Mesenchymal stem cell (in vitro differentiated cells and primary cell): Measurements from ENCODE around the gene ATP9A.

Experiments
- DNase-seq: peaks from one replicate; pipeline ENCODE4 v3.0.0-alpha.2; 2013
- H2AFZ ChIP-seq: one replicate; pipeline ENCODE4 v1.6.1; 2013; ENCODE audit warnings: low read depth, mild to moderate bottlenecking, control low read depth, inconsistent platforms, low read length, moderate library complexity
- H2AK5ac ChIP-seq: 2 replicates; pipeline ENCODE4 v1.6.1; 2013; ENCODE audit warnings: low read length, moderate library complexity, mild to moderate bottlenecking, inconsistent platforms; ENCODE audit not compliant: severe bottlenecking
- H2BK120ac ChIP-seq: one replicate; pipeline ENCODE4 v1.6.1; 2013; ENCODE audit warnings: low read depth, mild to moderate bottlenecking, inconsistent platforms, low read length, moderate library complexity
- H2BK12ac ChIP-seq, 2 experiments: one replicate each; pipeline ENCODE4 v1.6.1; 2013; ENCODE audit warnings: inconsistent platforms in 2 of 2, low read length in 2 of 2, mild to moderate bottlenecking in 2 of 2, moderate library complexity in 2 of 2, control low read depth in 1 of 2
- H2BK15ac ChIP-seq: one replicate; pipeline ENCODE4 v1.6.1; 2013; ENCODE audit warnings: mild to moderate bottlenecking, low read depth, inconsistent platforms; ENCODE audit not compliant: poor library complexity, severe bottlenecking
- H2BK5ac ChIP-seq: 2 replicates; pipeline ENCODE4 v1.6.1; 2013; ENCODE audit warnings: low read depth, mild to moderate bottlenecking, low read length, control low read depth, inconsistent platforms; ENCODE audit not compliant: poor library complexity, severe bottlenecking
- H3K14ac ChIP-seq, 2 experiments: one replicate each; pipeline ENCODE4 v1.6.1; 2013; ENCODE audit warnings: inconsistent platforms in 2 of 2, low read length in 2 of 2, control low read depth in 1 of 2, mild to moderate bottlenecking in 1 of 2, moderate library complexity in 1 of 2
- H3K18ac ChIP-seq, 2 experiments: one replicate each; pipeline ENCODE4 v1.6.1; 2013; ENCODE audit warnings: inconsistent platforms in 2 of 2, low read length in 2 of 2, control low read depth in 1 of 2, low read depth in 1 of 2, mild to moderate bottlenecking in 1 of 2
- H3K23ac ChIP-seq, 2 experiments: one replicate each; pipeline ENCODE4 v1.6.1; 2013; ENCODE audit warnings: inconsistent platforms in 2 of 2, low read length in 2 of 2, mild to moderate bottlenecking in 2 of 2, moderate library complexity in 2 of 2, control low read depth in 1 of 2
- H3K27ac ChIP-seq: 2 replicates; pipeline ENCODE4 v1.5.1; 2013; ENCODE audit warnings: mild to moderate bottlenecking, moderate library complexity, low read length, control low read depth, inconsistent platforms; ENCODE audit not compliant: poor library complexity, severe bottlenecking
- H3K27me3 ChIP-seq, 2 experiments: 2 replicates each; pipeline versions ENCODE4 v1.6.1 to v1.7.0; 2013; ENCODE audit warnings: low read length in 2 of 2, mild to moderate bottlenecking in 2 of 2, moderate library complexity in 2 of 2, control low read depth in 1 of 2, inconsistent platforms in 1 of 2; ENCODE audit not compliant: control insufficient read depth in 1 of 2, insufficient read depth in 1 of 2
- H3K36me3 ChIP-seq, 2 experiments: 2 replicates each; pipeline versions ENCODE4 v1.6.1 to v1.7.0; 2013; ENCODE audit warnings: low read length in 2 of 2, control low read depth in 1 of 2, inconsistent platforms in 1 of 2, low read depth in 1 of 2, mild to moderate bottlenecking in 1 of 2; ENCODE audit not compliant: insufficient read depth in 2 of 2, control insufficient read depth in 1 of 2
- H3K4ac ChIP-seq, 2 experiments: one replicate each; pipeline ENCODE4 v1.6.1; 2013; ENCODE audit warnings: inconsistent platforms in 2 of 2, low read length in 2 of 2, mild to moderate bottlenecking in 2 of 2, moderate library complexity in 2 of 2, control low read depth in 1 of 2, low read depth in 1 of 2
- H3K4me1 ChIP-seq: 2 replicates; pipeline ENCODE4 v1.6.1; 2013; ENCODE audit warnings: low read depth, low read length, control low read depth; ENCODE audit not compliant: control insufficient read depth, insufficient read depth
- H3K4me2 ChIP-seq: 2 replicates; pipeline ENCODE4 v1.6.1; 2013; ENCODE audit warnings: low read length, mild to moderate bottlenecking, inconsistent platforms; ENCODE audit not compliant: poor library complexity, severe bottlenecking
- H3K4me3 ChIP-seq, 2 experiments: 2 replicates each; pipeline versions ENCODE4 v1.5.1 to v1.7.0; 2013; ENCODE audit warnings: low read length in 2 of 2, mild to moderate bottlenecking in 2 of 2, control low read depth in 1 of 2, low read depth in 1 of 2; ENCODE audit not compliant: insufficient read depth in 1 of 2
- H3K79me1 ChIP-seq: replicated peaks from 2 replicates; pipeline ENCODE4 v1.6.1; 2013; ENCODE audit warnings: mild to moderate bottlenecking, control low read depth, low read length, inconsistent platforms; ENCODE audit not compliant: poor library complexity, severe bottlenecking
- H3K9ac ChIP-seq: 2 replicates; pipeline ENCODE4 v1.7.0; 2013; ENCODE audit warnings: mild to moderate bottlenecking, low read length, moderate library complexity
- H3K9me3 ChIP-seq: 2 replicates; pipeline ENCODE4 v1.7.0; 2013; ENCODE audit warnings: mild to moderate bottlenecking, low read length; ENCODE audit not compliant: control insufficient read depth
- H4K8ac ChIP-seq: one replicate; pipeline ENCODE4 v1.6.1; 2013; ENCODE audit warnings: inconsistent platforms, mild to moderate bottlenecking, low read length, moderate library complexity
- H4K91ac ChIP-seq: one replicate; pipeline ENCODE4 v1.6.1; 2013; ENCODE audit warnings: mild to moderate bottlenecking, low read length, inconsistent platforms
- WGBS: methylation state at CpG from one replicate; pipeline ENCODE4 v1.1.7; 2013; ENCODE audit warnings: mixed read lengths; 5-methylcytosine and 5-hydroxymethylcytosine counted together

The ATP9A gene

GRCh38 chr20:51583499-51583898, 184.7 kb downstream of the ATP9A start:
- H3K9me3 ChIP-seq: no peaks in the 10 kb centered on the region
- no peak overlapping the region for H2AK5ac ChIP-seq
- no peak overlapping the region for H2BK12ac ChIP-seq
- no peak overlapping the region for H2BK15ac ChIP-seq
- no peaks in the 10 kb centered on the region for H3K79me1 ChIP-seq
- no peaks in the 10 kb centered on the region for H3K36me3 ChIP-seq
- H3K14ac ChIP-seq: no peak overlapping the region
- no peak overlapping the region for H3K4me2 ChIP-seq
- no peak for DNase-seq
- H2BK5ac ChIP-seq: no peak overlapping the region
- H2AFZ ChIP-seq: no peak overlapping the region
- H4K91ac ChIP-seq: no peak overlapping the region
- H3K27me3 ChIP-seq: no peaks in the 10 kb centered on the region
- H3K18ac ChIP-seq: no peak overlapping the region
- no peak overlapping the region for H3K4me3 ChIP-seq
- H3K23ac ChIP-seq: no peak overlapping the region
- no peak overlapping the region for H4K8ac ChIP-seq
- no peak overlapping the region for H3K9ac ChIP-seq
- H3K4me1 ChIP-seq: peaks cover 10% of the 10 kb centered on the region
- no peak overlapping the region for H3K4ac ChIP-seq
- H3K27ac ChIP-seq: no peak overlapping the region
- H2BK120ac ChIP-seq: no peak overlapping the region
- 96% methylated on average over 14 of the region's 14 CpGs for WGBS

DNA sequence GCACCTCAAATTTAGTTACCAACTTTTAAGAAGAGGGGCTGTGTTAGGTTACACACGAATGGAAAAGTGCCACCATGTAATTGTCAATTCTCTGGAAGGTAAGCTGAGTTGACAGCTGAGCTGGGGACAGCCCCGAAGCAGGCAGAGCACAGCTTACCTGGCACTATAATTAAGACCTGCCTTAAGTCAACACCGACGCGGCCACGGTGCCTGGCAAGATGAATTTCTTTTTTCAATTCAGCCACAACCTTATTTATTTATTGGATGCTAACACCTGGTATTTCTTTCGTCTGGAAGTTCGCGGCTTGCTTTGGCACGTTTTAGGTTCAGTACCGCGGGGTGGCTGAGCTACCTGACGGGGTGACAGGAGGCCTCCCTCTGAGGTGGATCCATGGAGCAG, 185.1 kb downstream of the ATP9A start:
- no peak overlapping the region for H3K18ac ChIP-seq
- no peak overlapping the region for H3K27ac ChIP-seq
- H3K4me1 ChIP-seq: peaks cover 10% of the 10 kb centered on the region
- no peak overlapping the region for H2BK120ac ChIP-seq
- H3K4me2 ChIP-seq: no peak overlapping the region
- H3K9me3 ChIP-seq: no peaks in the 10 kb centered on the region
- H2BK15ac ChIP-seq: peak overlapping the region; percentile 26
- no peak overlapping the region for H3K9ac ChIP-seq
- no peak overlapping the region for H3K4me3 ChIP-seq
- H3K4ac ChIP-seq: no peak overlapping the region
- H3K27me3 ChIP-seq: no peaks in the 10 kb centered on the region
- WGBS: 95% methylated on average over 13 of the region's 13 CpGs
- H3K79me1 ChIP-seq: no peaks in the 10 kb centered on the region
- H3K36me3 ChIP-seq: no peaks in the 10 kb centered on the region
- H2BK12ac ChIP-seq: no peak overlapping the region
- H2BK5ac ChIP-seq: no peak overlapping the region
- H3K23ac ChIP-seq: no peak overlapping the region
- H4K91ac ChIP-seq: no peak overlapping the region
- no peak overlapping the region for H4K8ac ChIP-seq
- no peak overlapping the region for H3K14ac ChIP-seq
- DNase-seq: no peak
- H2AFZ ChIP-seq: no peak overlapping the region
- H2AK5ac ChIP-seq: no peak overlapping the region

DNA sequence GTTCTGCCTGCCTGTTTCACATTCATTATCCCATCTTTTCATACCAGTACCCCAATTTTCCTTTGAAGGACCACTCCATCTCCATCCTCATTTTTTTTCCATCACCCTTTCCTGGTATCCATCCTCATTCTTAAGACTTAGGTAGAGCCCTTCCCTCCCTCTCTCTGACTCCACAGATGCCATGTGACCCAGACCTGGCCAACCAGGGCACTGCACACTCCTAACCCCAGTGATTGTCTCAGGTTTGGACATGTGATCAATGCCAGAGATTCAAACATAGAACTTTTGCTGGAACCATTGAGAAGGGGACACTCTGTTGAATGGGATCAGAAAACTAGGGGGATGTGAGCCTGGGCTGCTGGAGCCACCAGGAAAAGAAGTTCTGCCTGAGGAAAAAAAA, 186.6 kb downstream of the ATP9A start:
- Histone ChIP-seq H2AK5ac (no peak overlapping the region), H3K36me3 (no peaks in the 10 kb centered on the region)

DNA sequence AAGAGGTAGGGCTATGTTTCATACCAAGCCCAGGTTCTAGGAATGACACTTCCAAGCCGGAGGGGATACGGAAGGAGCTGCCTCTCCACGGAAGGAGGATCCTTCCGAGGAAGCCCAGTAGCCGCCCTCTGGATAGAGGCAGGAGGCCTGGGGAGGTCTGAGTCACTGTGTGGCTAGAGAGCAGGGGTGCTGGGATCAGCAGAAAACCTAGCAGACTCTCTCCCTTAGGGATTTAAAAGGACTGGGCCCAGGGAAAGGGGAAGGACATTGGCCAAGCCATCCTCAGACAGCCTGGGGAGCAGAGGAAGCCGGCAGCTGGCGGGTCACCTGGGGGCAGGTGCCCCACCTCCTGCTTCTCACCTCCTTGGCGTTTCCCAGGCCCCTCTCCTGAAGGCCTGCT, 189.1 kb downstream of the ATP9A start:
- no peak overlapping the region for H2AK5ac ChIP-seq
- H3K4me1 ChIP-seq: peaks cover 10% of the 10 kb centered on the region
- H2BK12ac ChIP-seq: no peak overlapping the region
- WGBS: 35% methylated on average over 7 of the region's 8 CpGs
- H2BK5ac ChIP-seq: no peak overlapping the region
- H3K23ac ChIP-seq: no peak overlapping the region
- H2AFZ ChIP-seq: no peak overlapping the region
- H3K4ac ChIP-seq: peak overlapping the region in 1 of 2 experiments; percentile 27
- H3K9me3 ChIP-seq: peaks cover 20% of the 10 kb centered on the region
- no peak overlapping the region for H3K4me3 ChIP-seq
- no peaks in the 10 kb centered on the region for H3K36me3 ChIP-seq
- peak overlapping the region; percentile 41 for H2BK15ac ChIP-seq
- H3K9ac ChIP-seq: no peak overlapping the region
- H2BK120ac ChIP-seq: no peak overlapping the region
- H3K27me3 ChIP-seq: no peaks in the 10 kb centered on the region
- peak overlapping the region; percentile 8 for H3K4me2 ChIP-seq
- H4K8ac ChIP-seq: peak overlapping the region; percentile 82
- H3K14ac ChIP-seq: no peak overlapping the region
- H4K91ac ChIP-seq: no peak overlapping the region
- H3K27ac ChIP-seq: peak overlapping the region; percentile 7
- peak; percentile 86 for DNase-seq
- peak overlapping the region in 1 of 2 experiments; percentile 55 for H3K18ac ChIP-seq
- H3K79me1 ChIP-seq: no peaks in the 10 kb centered on the region

More for the DNA sequence above, 186.6 kb downstream of the ATP9A start:
- Histone ChIP-seq H2BK12ac (peak overlapping the region in 1 of 2 experiments; percentile 24), H3K4ac (no peak overlapping the region), H3K4me3 (no peak overlapping the region), H3K9me3 (peaks cover 4% of the 10 kb centered on the region), H2BK120ac (no peak overlapping the region), H3K14ac (no peak overlapping the region), H3K79me1 (no peaks in the 10 kb centered on the region), H3K27me3 (no peaks in the 10 kb centered on the region), H4K91ac (no peak overlapping the region), H3K9ac (no peak overlapping the region), H2BK15ac (no peak overlapping the region), H3K4me2 (no peak overlapping the region), H2BK5ac (no peak overlapping the region), H3K27ac (no peak overlapping the region), H3K23ac (no peak overlapping the region), H3K4me1 (peaks cover 10% of the 10 kb centered on the region), H2AFZ (no peak overlapping the region), H4K8ac (no peak overlapping the region), H3K18ac (no peak overlapping the region)
- no peak for DNase-seq
